HG02763 (cell line): ENCODE data around the gene MAMDC2.

Source experiments
- ATAC-seq: cut with Tn5 transposase; IDR thresholded peaks from one replicate; pipeline ENCODE4 v1.9.1; 2021; ENCODE audit warnings: mild to moderate bottlenecking, moderate library complexity; ENCODE audit not compliant: unreplicated experiment

The MAMDC2 gene

DNA sequence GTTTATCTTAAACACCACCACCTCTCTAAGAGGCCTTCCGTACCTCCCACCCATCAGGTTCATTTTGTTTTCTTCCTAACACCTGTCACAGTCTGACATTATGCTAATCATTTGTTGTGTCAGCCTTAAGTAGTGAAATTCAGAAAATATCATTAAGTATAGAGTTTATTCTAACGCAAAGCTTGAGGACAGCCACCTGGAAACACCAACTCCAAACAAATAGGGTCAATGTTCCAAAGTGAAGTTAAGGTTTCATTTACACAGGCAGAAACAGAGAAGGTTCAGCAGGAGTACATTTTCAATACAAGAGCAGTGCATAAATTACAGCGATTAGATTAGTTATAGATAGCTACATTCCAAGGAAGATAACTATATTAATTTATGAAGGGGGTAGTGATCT lies 213.9 kb downstream of the MAMDC2 start:
- ATAC-seq = no peak

DNA sequence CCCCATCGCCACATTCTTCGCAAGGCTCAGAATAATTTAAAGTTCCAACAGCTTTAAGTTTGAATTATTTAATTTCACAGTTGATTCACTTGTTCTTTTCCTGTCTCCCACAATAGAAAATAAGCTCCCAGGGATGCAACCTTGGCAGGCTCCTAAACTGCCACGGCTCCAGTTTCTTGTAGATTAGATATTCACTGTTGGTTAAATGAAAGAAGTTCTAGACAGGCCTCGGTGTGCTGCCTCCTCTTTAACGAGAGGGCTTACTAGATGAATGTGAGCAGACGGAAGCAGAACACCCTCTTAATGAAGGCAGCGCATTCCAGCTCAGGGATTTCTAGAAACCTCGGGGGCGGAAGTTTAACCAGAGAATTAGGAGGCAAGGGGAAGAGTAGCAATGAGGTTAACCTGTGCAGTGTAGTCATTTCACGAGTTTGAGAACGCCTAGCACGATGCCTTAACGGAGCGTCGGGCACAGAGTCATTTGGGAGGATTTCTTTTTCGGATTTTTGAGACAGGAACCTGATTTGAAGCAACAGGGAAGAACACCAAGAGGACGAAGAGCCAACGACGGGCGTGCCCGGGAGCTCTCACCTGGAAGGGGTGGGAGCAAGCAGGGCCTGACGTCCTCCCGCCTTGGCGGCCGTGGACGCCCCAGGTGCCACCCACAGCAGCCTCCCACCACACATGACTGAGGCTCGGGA lies 214.5 kb downstream of the MAMDC2 start:
- peak; percentile 48 for ATAC-seq

DNA sequence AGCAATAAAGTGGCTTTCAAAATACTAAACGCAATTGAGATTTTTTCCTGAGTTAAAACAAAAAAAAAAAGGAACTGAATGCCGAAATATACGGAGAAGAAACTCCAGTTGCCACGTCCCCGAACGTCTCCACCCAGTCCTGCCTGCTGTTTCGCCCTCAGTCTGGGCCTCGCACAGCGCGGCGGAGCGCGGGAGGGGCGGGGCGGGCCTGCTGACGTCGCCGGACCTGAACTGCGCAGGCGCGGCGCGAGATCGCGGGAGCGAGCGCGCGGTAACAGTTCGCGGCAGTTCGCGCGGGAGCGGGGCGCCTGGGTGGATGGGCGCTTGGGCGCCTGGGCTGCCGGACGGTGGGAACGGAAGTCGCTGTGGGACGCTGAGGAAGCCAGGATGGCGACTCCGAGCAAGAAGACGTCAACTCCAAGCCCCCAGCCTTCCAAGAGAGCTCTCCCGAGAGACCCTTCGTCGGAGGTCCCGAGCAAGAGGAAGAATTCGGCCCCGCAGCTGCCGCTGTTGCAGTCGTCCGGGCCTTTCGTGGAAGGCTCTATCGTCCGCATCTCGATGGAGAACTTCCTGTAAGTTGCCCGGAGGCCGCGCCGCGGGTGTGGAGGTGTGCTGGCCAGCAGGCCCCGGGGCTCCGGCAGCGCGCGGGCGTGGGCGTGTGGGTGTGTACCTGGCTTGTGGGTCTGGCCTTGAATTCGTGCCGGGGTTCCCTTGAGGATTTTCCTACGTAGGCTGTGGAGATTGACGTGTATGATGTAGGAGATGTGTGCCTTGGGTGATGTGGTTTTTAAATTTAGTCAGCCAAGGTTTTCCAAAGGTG lies 215.3 kb downstream of the MAMDC2 start, which contains the start of gene SMC5:
Gene SMC5, plus strand, starts transcription at position 287 of the 820 bp plus-strand sequence. Its CDS starts 101 bp downstream, at position 388.
- peak; percentile 88 for ATAC-seq

DNA sequence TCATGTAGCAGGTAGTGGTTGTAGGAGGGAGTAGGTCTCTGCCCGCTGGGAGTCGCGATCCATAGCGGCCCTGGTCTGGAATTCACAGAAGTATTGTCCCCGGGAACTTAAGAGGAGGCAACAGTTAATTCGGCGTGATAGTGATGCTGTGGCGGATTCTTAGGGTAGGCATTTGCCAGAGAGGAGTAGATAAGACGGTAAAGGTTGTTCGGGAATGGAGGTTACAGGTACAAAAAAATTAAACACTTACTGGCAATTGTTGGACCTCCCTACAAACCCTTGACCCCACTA lies 215.8 kb downstream of the MAMDC2 start:
- ATAC-seq = no peak

DNA sequence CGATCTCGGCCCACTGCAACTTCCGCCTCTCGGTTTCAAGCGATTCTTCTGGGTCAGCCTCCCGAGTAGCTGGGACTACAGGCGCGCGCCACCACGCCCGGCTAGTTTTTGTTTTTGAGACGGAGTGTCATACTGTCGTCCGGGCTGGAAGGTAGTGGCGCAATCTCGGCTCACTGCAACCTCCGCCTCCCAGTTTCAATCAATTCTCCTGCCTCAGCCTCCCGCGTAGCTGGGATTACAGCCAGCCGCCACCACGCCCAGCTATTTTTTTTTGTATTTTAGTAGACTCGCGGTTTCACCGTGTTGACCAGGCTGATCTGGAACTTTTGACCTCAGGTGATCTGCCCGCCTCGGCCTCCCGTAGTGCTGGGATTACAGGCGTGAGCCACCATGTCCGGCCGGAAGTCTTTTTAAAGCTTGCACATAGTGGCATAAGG lies 216.4 kb downstream of the MAMDC2 start:
- no peak for ATAC-seq

DNA sequence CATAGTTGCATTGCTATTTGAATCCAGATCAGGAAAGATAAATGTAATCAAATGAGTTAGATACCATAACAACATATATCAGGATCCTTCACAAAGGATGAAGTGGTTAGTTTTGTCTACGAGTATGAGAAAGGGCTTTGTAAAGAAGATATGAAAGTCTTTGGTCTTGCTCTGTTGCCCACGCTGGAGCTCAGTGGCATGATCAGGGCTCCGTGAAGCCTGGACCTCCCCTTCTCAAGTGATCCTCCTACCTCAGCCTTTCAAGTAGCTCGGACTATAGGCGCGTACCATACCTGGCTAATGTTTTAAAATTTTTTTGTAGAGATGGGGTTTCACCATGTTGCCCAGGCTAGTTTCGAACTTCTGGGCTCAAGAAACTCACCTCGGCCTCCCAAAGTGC lies 217.0 kb downstream of the MAMDC2 start:
- no peak for ATAC-seq

DNA sequence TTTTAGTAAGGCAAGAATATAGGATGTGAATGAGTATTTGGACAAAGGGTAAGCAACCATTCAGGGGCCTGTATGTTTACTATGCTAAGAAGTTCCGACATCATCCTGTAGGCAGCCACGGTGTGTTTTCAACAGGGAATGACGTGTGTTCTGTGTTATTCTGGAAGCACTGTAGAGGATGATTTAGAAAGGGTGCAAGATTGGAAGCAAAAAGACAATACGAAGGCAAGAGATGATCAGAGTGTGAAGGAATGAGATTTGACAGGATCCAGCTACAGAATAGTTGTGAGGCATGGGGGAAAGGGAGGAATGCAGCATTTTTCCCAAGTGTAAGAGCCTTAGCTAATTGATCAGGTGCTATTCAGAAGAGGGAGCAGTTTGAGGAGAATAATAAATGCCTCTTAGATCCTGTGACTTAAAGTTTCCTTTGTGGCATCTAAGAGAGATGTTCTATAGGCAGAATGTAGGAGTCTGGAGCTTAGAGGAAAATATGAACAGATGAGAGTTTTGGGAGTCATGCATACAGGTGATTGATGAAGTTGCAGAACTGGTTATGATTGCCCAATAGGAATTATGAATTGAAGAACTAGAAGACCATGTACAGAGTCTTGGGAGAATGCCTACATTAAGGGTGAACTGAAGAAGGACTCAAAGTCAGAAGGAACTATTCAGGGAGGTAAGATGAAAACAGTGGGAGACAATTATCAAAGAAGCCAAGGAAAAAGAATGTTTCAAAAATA lies 217.7 kb downstream of the MAMDC2 start:
- ATAC-seq = no peak

DNA sequence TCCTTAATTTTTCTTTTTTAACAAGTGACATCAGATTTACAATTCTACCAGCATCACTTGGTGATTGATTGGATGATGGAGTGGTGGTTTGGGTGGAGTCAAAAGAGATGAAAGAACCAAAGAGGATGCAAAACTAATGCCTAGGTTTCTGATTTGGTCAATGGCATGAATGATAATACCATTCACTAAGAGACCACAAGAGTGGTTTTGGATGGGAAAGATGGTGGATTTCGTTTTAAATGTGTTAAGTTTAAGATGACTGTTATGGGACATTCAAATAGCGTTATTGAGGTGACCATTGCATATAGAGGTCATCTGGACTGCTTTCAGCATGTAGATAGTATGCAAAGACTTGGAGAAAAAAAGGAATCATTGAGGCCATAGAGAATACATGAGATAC lies 218.7 kb downstream of the MAMDC2 start:
- ATAC-seq = no peak

DNA sequence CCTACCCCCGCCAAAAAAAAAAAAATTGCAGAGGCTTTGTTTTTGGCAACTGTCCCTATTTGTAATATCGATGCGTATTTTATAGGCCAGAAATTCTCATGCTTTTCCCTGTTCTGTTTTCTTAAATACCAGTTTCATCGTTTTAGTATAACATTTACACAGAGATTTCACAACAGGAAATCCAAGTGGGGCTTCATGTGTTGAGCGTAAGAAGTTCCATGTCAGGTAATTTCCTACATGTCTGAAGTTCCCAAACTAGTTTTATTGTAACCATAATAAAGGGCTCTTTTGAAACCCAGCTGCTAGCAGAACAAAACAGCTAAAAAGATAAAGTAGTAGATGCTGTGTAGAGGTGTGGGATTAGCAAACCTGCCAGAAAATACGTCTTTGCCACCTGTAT lies 219.3 kb downstream of the MAMDC2 start:
- no peak for ATAC-seq

DNA sequence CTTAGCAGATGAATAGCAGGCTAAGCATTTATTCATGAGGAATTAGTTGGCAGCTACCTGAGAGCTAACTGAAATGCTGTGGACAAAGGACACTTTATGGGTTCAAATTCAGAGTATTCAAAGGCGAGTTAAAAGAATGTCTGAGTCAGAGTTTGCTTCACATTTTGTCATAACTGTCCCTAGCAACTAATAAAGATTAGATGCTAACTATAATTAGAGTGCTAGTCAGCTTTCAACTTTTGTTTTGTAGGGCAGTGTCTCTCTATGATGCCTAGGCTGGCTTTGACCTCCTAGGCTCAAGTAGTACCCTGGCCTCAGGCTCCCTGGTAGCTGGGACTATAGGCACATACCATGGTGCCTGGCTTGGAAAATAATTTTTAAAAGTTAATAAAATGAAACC lies 219.8 kb downstream of the MAMDC2 start:
- ATAC-seq = no peak
